Placental pericyte (primary cell): ENCODE results near the gene ARAP2. TPM values are rescaled to one million over a fixed set of nuclear protein-coding genes. Genes with fewer than 3 reads are reported as not detected.

Source experiments
- total RNA-seq: library from RNA; depleted of rRNA; stranded (reverse); fragments of >200 nt; gene quantifications from 2 replicates; pipeline ENCODE4 v1.2.3, GENCODE V29; 2012

The ARAP2 gene
- under 0.01 and 3.0 TPM in 2 replicates for total RNA-seq

GRCh38 chr4:36244257-36245082, at the start of gene ARAP2:
TSS of gene ARAP2 (minus strand) at chr4:36244514. CDS start at chr4:36229486, 15,028 bp downstream.

GRCh38 chr4:36281384-36282106, 37.2 kb upstream of the ARAP2 start, which contains the start of gene DTHD1:
TSS of gene DTHD1 (plus strand) at chr4:36281616. CDS start at chr4:36281759, 143 bp downstream.

Other genes starting within 250 kb of the ARAP2 start
- not detected in 2 replicates for gene DTHD1, start 37.1 kb upstream of the ARAP2 start, total RNA-seq